ENCODE data around the gene PRKN.
A peak's percentile ranks its signal among the peaks of the same experiment; 100 is the strongest.

Gene PRKN

DNA sequence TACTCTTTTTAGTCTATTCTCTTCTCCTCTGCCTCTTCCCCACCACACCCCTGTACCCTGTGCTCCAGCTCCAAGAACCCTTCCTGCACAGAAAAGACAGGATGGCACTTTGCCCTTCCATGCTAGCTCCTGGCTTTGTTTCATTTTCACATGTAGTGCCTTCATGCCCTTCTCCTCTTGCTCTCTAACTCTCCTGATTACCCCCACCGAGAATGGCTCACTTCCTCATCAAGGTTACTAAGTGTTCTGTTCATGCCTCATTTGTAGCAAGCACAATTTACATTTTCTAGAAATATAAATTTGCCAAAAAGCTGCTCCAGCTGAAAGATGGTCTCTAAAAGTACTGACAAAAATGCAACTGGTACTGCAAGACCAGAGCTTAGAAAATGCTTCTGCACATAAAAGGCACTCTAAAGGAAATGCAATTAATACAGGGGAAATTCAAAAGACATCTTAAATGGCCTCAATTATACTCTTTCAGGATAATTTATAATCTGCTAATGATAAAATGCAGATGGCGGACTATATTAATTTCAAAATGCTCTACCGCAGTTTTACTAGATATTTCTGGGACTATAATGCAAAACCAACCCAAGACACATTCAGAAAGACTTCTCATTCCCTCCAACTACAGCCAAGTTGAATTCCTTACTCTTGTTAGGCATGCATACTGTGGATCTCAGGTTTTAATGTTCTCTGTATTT is 570.2 kb downstream of the PRKN start:
- FAIRE-seq: no peak
- no peak for DNase-seq (ENCODE audit: insufficient read length, low spot score)

DNA sequence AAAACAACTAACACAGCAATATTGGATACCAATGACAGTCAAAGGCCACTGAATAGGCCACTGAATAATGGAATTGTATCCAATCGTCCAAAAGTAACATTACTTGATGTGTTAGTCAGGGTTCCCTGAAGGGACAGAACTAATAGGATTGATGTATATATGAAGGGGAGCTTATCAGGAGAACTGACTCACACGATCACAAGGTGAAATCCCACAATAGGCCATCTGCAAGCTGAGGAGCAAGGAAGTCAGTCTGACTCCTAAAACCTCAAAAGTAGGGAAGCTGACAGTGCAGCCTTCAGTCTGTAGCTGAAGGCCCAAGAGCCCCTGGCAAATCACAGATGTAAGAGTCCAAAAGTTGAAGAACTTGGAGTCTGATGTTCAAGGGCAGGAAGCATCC is 571.4 kb downstream of the PRKN start:
- FAIRE-seq (no peak), DNase-seq (ENCODE audit: insufficient read length, low spot score) (no peak)

DNA sequence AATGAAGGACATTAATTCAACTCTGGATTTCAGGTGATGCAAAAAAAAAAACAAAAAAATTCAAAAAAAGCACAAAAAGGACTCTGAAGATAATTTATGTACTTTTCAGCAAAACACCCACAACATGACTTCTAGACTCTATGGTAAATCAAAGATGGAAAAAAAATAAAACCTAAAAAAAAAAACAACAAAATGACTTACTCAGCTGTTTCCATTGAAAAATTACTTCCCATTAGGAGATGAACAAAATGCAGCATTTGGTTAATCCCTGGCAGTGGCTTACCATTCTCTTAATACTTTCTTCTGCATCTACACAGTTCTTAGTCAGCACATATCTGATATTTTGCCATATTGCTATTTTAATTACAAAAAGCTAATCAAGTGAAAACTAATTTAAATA is 572.6 kb downstream of the PRKN start:
- no peak for FAIRE-seq
- no peak for DNase-seq (ENCODE audit: insufficient read length, low spot score)

DNA sequence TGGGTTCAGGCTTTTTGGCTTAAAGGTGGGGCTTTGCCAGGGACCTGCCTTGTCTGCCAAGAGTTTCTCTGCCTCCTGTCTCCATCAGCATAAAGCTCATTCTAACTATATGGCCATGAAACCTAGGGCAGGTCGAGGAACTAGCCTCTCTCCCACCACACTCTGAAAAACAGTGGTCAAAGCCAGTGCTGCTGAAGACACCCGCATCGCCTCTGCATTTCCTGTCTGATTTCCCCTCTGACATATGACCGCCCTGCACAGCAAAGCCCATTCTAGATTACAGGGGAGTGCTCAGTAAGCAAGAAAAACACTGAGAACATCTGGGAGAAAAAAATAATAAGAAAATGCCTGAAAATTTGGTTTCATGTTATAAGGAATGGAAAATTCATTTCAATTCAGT is 573.6 kb downstream of the PRKN start:
- no peak for FAIRE-seq
- DNase-seq (ENCODE audit: insufficient read length, low spot score): no peak

DNA sequence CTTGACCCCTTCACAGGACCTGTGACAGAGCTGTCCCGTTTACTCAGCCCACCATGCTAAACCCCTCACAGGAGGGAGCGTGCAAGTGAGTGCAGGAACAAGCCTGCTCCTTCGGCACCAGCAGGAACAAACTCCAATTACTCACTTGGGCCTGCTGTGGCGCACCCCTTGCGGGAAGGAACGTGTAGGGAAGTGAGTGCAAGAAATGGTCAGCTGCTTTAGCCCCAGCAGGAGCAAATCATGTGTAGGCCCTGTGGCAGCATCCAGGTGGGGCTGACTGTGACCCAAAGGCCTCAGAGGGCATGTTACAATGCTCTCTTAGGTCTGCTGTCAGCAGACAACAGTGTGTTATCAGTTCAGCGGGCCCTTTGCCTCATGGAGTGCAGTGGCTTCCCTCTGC is 574.4 kb downstream of the PRKN start:
- FAIRE-seq (no peak), DNase-seq (ENCODE audit: insufficient read length, low spot score) (no peak)

DNA sequence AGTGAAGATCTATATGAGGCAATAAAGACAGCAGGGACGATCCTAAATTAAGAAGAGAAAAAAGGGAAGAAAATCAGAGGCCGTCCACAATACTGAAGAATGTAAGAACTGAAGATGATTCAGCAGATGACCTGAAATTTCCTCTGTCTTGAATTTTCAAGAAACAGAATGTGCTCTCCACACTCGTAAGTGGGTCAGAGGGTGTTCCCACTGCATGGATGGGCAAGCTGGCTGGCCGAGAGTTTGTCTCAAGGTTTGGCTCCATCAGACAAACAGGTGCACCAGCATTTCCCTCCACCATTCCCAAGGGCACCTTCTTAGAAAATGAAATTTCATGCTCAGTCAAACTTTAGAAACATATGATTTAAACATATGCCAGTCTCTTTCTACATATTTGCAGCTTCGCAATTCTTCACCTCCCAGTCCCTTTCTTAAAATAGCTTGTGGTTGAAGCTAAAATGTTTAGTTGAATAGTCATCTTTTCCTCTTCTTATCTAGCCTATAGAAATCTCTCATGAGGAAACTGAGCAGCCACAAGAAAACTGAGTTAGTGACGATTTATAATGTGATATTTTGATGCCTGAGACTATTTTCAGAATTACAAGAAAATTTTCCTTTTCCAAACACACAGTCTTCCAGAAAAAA is 576.4 kb downstream of the PRKN start:
- FAIRE-seq: no peak

DNA sequence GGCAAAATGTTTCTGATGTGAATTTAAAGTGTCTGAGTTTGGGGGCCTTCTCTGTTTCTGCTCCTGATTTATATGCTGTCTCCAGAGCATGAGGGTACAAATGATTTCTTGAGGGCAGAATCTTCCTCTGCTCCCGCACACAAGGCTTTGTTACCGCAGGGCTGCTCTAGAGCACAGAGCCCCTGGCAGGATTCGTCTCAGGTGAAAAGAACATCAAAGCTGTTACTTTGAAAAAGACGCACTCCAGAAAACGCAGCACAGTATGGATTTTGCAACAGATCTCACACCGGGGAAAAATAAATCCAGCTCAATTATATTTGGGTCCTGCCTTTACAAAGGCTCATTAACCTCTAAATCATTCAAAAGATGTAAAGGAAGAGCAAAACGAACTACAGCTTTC is 577.3 kb downstream of the PRKN start:
- FAIRE-seq (no peak), DNase-seq (ENCODE audit: insufficient read length, low spot score) (no peak)

More for the DNA sequence above, 576.4 kb downstream of the PRKN start:
- DNase-seq (ENCODE audit: insufficient read length, low spot score): no peak

DNA sequence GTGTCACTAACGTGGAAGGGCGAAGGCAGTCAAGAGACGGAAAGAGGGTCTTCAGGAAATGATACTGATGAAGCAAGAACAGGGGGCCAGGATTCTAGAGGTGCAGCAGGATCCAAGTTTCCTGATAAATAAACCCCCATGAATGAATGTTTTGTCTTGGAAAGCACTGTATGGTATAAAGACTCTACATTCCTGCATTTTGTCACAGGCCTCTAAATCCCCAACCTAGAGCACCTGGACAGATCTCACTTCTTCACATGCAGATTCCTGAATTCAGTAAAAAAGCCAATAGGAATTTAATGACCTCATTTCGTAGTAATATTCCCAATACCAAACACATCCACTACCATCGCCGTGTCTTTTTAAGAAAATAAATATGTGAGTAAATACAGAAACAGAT is 577.8 kb downstream of the PRKN start:
- no peak for FAIRE-seq

DNA sequence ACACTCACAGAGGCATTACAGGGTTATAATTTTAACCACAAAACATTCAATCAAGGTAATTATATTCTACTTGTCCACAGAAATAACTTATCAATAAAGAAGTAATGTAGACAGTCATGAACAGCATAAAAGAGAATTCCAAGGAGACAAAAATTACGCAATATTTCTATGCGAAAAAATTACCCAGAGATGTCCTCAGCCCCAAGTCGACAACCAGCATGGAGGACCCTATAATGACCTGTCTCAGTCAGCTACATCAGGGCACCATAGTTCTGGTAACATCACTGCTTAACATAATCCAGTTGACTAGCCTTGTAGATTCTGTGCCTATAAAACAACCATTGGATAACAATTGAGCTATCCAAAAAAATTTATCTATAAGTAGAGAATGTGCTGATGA is 579.8 kb downstream of the PRKN start:
- DNase-seq (ENCODE audit: insufficient read length, low spot score): no peak
- no peak for FAIRE-seq

More for the DNA sequence above, 577.8 kb downstream of the PRKN start:
- no peak for DNase-seq (ENCODE audit: insufficient read length, low spot score)

DNA sequence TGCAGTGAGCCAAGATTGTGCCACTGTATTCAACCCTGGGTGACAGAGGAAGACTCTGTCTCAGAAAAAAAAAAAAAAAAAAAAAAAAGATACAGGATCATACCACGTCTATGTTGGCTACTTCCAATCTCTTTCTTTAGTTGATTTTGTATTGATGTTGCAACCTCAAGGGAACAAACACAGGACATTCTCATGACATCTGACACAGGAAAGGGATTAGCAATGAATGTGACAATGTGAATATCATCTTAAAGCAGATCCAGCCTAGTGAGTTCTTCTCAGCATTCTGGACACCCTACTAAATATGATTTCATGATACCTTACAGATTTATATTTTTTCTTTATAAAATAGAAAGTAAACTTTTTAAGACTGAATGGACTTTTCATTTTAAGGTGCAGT is 580.3 kb downstream of the PRKN start:
- DNase-seq (ENCODE audit: insufficient read length, low spot score) (no peak), FAIRE-seq (no peak)

DNA sequence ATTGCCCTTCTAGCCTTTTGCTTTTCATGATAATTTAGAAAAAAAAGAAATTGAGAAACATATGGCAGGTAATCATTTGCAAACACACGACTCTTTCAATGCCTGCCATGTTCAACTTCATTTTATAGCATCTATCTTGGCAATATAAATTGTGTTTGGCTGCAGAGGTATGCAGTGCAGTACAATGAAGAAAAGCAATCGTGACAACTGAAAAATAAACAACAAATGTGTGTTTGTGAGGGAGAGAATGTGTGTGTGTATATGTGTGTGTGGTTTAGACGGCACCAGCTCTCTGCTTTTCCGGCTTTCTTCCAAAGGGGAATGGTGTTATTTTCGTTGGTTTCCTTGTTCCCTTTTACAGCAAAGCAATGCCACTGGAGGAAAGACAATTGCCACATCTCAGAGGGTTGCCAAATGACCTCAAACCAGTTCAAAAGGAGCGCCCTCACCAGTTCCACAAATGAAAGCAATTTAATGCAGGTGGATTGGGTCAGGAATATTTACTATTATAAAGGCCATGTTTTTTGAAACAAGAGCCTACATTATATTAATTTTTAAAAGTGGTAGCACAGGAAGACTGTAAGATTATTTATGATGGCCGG is 587.2 kb downstream of the PRKN start:
- FAIRE-seq (no peak), DNase-seq (ENCODE audit: insufficient read length, low spot score) (no peak)

DNA sequence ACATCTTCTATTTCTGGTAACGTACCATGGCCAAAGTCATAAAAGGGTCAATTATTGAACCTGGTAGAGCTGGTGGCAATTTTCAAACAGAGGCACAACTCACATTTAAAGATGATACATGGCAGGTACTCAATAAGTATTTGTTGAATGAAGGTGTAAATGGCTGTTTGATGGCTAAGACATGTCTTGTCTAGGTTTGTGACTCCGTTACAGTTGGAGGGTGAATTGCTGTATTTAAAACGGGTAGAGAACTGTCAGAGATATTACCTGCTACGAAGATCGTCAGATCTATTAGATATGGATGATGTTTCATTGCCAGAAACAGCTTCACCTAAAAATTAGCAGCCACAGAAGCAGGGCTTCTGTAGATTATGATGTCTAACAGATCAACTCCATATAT is 601.9 kb downstream of the PRKN start:
- DNase-seq (ENCODE audit: insufficient read length, low spot score): no peak
- FAIRE-seq: no peak

DNA sequence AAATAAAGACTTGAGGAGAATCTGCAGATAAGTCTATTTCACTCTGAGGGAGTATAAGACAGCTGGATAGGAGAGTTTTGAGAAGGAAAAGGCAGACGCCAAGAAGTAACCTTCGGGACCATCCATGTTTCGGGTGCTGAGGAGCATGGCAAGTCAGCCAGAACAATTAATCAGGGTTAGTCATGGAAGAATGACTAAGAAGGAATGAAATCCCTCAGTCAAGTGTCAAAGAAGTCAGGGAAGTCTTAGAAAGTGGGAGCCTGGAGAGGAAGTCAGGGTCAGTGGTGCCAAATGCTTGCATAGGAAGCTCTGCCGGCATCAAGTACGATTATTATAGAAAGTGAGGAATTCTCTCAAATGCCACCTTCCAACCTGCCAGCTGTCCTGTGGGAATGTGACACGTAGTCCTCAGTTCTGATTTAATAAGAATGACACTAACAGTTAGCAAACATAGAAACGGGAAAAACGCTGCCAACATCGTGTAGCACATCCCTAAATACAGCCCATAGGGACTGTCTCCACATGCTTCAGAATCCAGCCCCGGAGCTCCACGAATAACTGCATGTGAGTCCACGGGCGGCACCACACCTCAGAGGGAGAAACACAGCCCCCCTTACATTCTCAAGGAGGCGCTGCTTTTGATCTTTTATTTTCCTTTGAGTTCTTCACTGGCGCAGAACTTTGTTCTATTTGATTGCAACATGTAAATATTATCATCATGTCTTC is 602.7 kb downstream of the PRKN start:
- no peak for FAIRE-seq
- no peak for DNase-seq (ENCODE audit: insufficient read length, low spot score)

DNA sequence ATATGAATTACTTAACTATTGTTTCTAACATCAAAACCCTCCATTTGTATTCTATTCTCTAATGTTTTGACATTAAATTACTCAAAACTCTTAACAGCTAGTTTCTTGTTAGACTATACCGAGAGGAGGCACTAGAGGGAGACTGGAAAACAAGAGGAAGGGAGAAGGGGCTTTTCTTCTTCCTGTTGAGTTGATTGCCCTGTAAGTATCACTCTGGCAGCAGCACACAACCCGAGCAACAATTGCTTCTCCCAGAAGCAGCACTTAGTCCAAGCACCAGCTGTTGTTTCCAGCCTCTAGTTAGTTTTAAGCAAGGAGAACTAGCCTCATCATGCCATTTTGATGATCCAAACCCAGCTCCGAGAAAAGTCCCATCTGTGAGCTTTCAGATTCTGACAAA is 603.8 kb downstream of the PRKN start:
- FAIRE-seq: no peak
- peak; percentile 3 for DNase-seq (ENCODE audit: insufficient read length, low spot score)

DNA sequence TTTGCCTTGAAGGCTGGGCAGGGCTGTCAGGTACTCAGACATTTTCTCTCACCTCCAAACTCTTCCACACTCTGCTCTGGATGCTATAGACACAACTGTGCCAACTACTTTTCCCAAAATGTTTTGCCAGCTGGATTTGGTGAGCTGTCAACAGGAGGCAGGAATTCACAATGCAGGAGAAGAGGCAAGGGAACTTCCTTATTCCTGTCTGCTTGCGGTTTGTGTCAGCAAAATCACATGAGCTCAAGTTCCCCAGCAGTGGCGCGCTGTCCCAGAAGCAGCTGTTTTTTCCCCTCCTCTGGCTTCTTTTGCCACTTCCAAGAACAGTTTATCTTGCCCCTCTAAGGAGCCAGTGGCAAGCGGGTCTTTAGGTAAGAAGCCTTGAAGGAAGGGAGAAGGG is 608.2 kb downstream of the PRKN start:
- no peak for FAIRE-seq
- DNase-seq (ENCODE audit: insufficient read length, low spot score): no peak

DNA sequence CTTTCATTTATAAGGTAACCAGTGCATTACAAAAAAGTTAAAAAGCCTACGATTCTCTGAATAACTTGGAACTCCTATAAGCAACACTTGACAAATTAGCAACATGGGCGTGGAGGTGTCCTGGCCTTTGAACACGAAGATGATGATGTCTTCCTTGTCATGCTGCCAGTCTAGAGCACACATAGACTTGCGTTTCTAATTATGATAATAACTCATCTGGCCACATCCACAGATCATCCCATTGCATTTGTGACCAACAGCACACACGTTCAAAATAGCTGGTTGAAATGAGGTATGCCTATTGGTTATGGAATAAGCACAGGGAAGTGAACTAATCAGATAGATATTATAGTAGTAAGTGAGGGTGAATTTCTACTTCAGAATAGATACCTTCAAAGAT is 608.9 kb downstream of the PRKN start:
- DNase-seq (ENCODE audit: insufficient read length, low spot score): no peak
- FAIRE-seq: no peak

DNA sequence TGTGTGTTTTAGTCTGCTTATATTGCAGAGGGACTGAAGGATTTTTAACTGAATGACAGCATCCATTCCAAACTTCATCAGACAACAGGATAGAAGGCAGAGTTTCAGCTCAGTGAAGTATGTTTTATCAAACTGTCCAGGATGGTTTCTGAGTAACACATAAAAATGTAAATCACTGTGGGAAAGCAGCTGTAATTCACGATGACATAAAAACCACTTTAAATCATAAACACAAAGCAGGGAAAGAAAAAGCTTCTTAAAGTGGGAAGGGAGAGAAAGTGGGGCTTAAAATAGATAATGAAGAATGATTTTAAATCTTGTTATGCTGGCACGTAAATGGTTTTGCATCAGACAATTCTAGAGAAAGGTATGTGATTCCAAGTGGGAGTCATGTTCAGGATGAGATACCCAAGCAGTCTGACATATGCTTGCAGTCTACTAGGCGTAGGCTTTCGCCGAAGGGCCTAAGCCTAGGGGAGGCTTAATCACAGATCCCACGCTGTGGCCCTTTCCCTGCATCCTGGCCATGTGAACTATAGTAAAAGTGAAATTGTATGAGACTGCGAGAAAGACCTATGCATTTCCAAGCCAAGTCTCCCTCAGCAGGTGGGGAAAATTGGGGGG is 610.6 kb downstream of the PRKN start:
- DNase-seq (ENCODE audit: insufficient read length, low spot score) (no peak), FAIRE-seq (no peak)

DNA sequence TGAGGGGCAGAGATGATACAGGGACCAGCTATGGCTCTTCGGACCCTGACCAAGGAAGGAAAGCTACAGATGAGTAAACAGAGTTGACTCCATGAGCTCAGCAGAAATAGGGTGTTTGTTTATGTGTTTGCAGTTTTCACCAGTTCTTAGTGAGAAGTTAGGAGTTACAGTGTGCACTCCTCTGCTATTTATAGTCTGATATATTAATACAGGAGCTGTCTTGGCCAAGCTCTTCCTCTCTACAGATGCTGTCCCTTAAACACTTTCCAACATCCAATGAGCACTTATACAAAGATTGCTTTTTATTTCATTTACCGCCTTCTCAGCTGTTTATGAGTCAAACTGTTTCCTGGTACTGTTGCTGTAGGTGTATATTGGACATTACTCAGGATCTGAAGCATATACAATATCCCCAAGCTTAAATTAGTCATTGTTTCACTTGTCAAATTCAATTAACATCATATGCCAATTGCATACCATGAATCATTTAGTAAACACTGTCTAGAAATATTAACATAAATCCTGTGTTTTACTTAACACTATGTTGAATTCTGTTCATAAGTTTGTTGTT is 618.0 kb downstream of the PRKN start:
- FAIRE-seq: no peak

DNA sequence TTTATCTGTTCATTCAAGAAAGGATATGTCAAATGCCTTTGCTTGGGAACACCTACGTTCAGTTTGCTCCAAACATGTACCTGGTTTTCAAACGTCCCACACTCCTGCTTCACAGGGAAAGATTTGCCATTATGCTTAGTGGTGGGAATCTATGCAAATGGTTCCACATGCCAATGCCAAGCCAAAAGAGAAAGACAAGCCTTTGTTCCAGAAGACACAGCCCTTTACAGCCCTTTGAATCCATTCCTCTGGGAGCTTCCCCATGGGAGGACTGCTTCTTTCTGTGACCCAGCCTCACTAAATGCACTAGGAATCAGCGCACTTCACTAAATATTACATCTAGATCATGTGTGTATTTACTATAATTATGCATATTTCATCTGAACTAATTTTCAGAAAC is 619.5 kb downstream of the PRKN start:
- DNase-seq (ENCODE audit: insufficient read length, low spot score) (no peak), FAIRE-seq (no peak)

More for the DNA sequence above, 618.0 kb downstream of the PRKN start:
- no peak for DNase-seq (ENCODE audit: insufficient read length, low spot score)

DNA sequence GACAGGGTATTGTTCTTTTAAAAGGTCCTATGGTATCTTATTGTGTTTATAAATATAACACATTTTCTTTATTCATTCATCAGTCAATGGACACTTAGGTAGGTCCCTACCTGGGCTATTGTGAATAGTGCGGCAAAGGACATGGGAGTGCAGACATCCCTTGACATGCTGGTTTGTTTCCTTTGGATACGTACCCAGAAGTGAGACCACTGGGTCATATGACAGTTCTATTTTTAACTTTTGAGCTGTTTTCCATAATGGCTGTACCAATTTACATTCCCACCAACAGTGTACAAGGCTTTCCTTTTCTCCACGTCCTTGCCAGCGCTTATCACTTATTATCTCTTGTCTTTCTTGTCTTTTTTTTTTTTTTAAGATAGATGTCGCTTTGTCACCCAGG is 627.5 kb downstream of the PRKN start:
- FAIRE-seq: no peak
- no peak for DNase-seq (ENCODE audit: insufficient read length, low spot score)

DNA sequence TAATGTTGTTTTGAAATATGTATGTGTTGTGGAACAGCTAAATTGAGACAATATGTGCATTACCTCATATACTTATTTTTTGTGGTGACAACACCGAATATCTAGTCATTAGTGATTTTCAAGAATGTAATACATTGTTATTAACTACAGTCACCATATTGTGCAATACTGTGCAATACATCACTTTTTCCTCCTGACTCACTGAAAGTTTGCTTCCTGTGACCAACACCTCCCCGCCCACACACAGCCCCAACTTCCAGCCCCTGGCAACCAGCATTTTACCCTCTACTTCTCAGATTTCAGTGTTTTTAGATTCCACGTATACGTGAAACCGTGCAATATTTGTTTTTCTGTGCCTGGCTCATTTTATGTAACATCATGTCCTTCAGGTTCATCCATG is 627.9 kb downstream of the PRKN start:
- DNase-seq (ENCODE audit: insufficient read length, low spot score): no peak
- no peak for FAIRE-seq
